GM19351 (cell line): ENCODE measurements around the gene HAUS1.

Experiments used
- ATAC-seq: cut with Tn5 transposase; IDR thresholded peaks from one replicate; pipeline ENCODE4 v1.9.1; 2021; ENCODE audit warnings: mild to moderate bottlenecking, moderate library complexity; ENCODE audit not compliant: unreplicated experiment

The HAUS1 gene, protein sequence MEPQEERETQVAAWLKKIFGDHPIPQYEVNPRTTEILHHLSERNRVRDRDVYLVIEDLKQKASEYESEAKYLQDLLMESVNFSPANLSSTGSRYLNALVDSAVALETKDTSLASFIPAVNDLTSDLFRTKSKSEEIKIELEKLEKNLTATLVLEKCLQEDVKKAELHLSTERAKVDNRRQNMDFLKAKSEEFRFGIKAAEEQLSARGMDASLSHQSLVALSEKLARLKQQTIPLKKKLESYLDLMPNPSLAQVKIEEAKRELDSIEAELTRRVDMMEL

GRCh38 chr18:46104128-46104911, at the start of gene HAUS1:
HAUS1 (plus strand) TSS chr18:46104385; CDS start chr18:46104412, 27 bp downstream.
- ATAC-seq = peak; percentile 91

DNA sequence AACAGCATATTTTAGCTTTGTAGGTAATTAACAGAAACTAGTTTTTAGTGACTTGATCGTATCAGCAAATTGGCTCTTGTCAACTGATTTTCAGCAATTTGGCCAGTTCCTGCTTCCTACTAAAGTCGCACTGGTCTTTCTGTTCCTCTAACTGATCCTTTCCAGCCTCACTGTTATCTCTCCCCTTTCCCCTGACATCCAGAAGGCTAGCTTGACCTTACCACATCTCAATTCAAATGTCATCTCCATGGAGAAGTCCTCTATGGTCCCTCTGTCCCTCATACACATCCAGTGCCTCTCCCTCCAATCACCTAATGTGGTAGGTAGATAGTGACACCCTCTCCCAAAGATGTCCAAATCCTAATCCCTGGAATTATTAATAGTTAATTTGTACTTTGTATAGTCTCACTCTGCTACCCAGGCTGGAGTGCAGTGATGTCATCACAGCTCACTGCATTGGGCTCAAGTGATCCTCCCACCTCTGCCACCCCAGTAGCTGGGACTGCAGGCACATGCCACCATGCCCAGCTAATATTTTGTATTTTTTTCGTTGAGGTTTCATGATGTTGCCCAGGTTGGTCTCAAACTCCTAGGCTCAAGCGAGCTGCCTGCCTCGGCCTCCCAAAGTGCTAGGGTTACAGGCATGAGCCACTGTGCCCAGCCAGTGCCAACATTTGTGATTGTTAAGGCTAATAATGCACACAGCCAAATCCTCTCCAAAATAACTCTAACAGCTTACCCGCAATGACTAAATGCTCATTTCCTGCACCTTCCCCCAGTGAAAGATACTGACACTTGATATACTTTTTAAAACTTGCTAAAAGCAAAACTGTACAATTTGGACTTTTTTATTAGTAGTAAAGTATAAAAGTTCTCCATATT, 49.0 kb upstream of the HAUS1 start:
- peak; percentile 64 for ATAC-seq

- peak; percentile 46 for ATAC-seq
These were observed 48.4 kb upstream of the HAUS1 start for GRCh38 chr18:46055838-46056230.

GRCh38 chr18:46060359-46060841, 43.8 kb upstream of the HAUS1 start:
- no peak for ATAC-seq

DNA sequence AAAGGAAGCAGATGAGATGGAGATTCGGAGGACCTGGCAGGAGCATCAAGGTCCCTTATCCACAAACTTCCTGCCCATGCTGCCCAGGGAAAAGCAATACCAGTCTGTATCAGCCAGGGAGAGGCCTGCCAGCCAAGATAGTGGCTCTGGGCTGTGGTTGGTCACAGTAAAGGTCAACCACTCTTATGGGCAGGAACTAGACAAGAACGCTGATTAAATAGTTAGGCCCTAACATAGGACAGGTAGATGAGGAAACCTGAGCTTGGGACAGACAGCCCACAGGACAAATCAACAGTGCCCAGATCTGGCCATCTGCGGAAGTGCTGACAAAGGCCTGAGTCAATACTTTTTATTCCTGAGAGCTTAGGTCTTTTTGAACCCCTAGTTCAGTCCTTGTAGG, 42.8 kb upstream of the HAUS1 start:
- ATAC-seq = no peak

- no peak for ATAC-seq
These were observed 42.4 kb upstream of the HAUS1 start for GRCh38 chr18:46061796-46062195.

DNA sequence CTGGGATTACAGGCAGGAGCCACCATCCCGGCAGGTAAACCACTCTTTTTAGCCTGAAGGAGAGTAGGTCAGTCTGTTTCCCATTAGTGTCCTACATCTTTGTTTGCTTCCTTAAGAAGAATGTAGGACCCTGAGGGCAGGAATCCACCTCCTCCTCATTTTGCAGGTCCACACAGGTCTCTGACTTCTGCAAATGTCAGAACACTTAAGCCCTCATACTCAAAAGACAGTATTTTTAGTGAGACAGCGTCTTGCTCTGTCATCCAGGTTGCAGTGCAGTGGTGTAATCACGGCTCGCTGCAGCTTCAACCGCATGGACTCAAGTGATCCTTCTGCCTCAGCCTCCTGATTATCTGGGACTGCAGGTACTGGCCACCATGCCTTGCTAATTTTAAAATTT, 41.4 kb upstream of the HAUS1 start:
- ATAC-seq = no peak

DNA sequence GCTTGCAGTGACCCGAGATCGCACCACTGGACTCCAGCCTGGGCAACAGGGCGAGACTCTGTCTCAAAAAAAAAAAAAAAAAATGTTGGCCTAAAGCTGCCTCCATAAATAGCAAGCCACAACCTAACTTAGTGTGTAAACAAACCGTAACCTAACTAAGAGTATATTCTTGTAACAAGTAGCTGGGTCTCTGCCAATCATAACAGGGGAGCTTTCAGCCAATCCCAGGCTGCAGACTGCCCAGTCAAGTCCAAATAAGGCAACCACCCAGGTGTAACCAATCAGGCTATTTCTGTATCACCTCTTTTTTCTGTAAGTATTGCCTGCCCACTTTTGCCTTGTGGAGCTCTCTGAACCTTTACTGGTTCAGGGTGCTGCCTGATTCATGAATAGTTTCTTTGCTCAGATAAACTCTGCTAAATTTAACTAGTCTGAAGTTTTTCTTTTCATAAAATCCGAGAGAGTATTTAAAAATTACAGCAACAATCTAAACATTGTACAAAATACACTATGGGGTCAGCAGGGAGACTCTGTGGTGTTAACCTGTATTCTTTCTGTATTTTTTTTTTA, 36.7 kb upstream of the HAUS1 start:
- no peak for ATAC-seq

DNA sequence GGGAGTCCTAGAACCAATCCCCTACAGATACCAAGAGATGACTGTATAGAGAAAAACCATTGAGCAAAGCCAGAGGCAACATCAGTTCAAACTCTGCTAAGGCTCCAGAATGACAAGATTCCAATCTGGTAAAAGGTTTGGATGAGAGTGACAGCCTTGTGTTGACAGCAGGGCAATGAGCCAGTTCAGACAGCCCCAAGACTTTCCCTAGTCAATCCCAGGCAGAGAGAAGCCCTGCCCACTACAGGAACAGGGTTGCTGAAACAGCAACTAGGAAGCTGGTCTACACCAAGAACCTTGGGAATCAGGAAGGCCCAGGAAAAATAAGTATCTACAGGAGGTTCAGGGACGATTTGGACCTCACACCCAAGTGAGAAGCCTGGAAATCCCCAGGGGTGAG, 35.4 kb upstream of the HAUS1 start:
- no peak for ATAC-seq

GRCh38 chr18:46069524-46069923, 34.7 kb upstream of the HAUS1 start:
- ATAC-seq = no peak

- ATAC-seq = no peak
These were observed 34.0 kb upstream of the HAUS1 start for GRCh38 chr18:46070232-46070631.

DNA sequence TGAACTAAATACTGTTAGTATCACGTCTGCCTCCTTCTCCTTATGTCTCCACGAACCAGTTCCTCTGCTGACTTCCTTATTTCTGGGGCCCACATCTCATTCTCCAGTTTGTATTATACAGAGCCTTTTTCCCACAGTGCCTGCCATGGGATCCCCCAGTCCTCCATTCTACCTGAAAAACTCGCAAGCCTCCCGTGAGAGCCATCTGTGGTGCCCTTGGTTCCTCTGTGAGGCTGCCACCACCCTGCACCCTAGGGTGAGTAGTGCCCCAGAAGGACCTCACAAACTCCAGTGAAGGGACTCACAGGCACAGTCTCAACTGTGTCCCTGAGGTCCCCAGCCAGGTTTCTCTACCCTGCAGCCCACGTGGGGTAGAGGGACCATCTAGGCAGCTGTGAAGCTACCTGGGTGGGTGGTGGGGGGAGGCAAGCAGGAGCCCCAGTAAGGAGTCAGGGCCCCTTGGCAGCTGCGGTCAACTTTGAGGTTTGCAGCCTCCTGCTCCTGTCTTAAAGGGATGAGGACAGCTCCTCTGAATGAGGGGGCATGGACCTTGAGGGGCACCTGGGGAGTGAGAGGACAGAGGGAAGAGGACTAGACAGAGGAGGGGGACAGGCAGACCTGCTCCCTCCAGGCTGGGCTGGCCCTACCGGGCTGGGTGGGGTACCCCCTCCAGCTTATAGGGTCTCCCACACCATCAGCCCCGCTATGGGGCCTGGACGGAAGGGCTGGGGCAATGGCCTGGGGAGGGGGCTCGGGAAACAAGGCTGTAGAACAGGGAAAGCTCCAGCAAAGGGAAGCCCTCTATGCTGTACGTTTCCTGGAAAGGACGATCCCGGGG, 33.2 kb upstream of the HAUS1 start:
- no peak for ATAC-seq

GRCh38 chr18:46071653-46072375, 32.4 kb upstream of the HAUS1 start, which contains the start of gene PSTPIP2:
PSTPIP2 (minus strand) TSS chr18:46072260; CDS start chr18:46072188, 72 bp downstream.
- ATAC-seq = peak; percentile 49

GRCh38 chr18:46072376-46072867, 31.8 kb upstream of the HAUS1 start:
- no peak for ATAC-seq

GRCh38 chr18:46072959-46073358, 31.2 kb upstream of the HAUS1 start:
- no peak for ATAC-seq

GRCh38 chr18:46073474-46074331, 30.5 kb upstream of the HAUS1 start:
- no peak for ATAC-seq

DNA sequence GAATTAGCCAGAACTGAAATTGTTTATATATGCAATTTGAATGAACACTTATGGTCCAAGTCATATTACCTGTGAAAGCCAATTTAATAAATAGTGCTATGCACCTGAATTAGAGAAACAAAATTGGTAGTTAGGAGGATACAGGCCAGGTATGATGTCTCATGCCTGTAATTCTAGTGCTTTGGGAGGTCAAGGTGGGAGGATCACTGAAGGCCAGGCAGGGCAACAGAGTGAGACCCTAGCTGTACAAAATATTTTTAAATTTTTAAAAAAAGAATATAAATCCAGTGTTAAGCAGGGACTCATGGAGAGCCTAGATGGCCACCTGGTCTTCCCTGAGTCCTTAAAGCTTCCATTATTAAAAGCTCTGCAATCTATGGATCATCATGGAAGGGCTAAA, 24.8 kb upstream of the HAUS1 start:
- no peak for ATAC-seq

DNA sequence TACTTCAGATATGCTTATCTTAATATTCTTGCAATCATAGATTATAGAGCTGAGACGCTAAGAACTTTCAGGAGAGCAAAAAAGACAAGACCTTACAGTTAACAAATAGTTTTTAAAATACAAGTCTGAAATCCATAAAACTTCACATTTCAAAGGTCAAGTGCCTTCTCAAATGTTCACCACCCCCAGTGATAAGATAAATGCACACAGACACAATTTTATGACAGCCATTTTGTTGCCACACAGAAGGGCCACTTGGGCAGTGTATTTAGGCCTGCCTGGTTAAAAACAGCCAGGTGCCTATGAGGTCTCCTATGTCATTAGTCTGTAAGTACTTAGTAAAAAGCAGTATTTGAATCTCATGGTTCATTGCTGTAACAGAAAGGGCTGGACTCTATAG, 24.0 kb upstream of the HAUS1 start:
- no peak for ATAC-seq
